BE2C (cell line): ENCODE data around the gene OSBPL8.

Source experiments
- DNase-seq: peaks from one replicate; pipeline ENCODE4 v3.0.0-alpha.2; 2020
- H3K27me3 ChIP-seq: fragments of 250-450 bp; sonication (Bioruptor Pico); 2 replicates; pipeline ENCODE4 v1.5.1; 2020; ENCODE audit warnings: mild to moderate bottlenecking
- H3K36me3 ChIP-seq: fragments of 250-450 bp; sonication (Bioruptor Pico); 2 replicates; pipeline ENCODE4 v1.5.1; 2020; ENCODE audit warnings: mild to moderate bottlenecking
- H3K4me1 ChIP-seq: fragments of 250-450 bp; sonication (Bioruptor Pico); 2 replicates; pipeline ENCODE4 v1.5.1; 2020
- H3K4me3 ChIP-seq: 2 replicates; pipeline ENCODE4 v1.5.1; 2011; ENCODE audit warnings: low read depth, low read length
- H3K9me3 ChIP-seq: fragments of 250-450 bp; sonication (Bioruptor Pico); 2 replicates; pipeline ENCODE4 v1.5.1; 2020
- CTCF ChIP-seq: IDR thresholded peaks from 2 replicates; pipeline ENCODE4 v1.5.1; 2012; ENCODE audit warnings: mild to moderate bottlenecking, low read depth, low read length

OSBPL8 gene

GRCh38 chr12:76569685-76570604, 10.4 kb upstream of the OSBPL8 start:
- Histone ChIP-seq H3K4me1 (no peaks in the 10 kb centered on the region), H3K27me3 (no peaks in the 10 kb centered on the region), H3K4me3 (no peak overlapping the region), H3K36me3 (no peaks in the 10 kb centered on the region), H3K9me3 (no peaks in the 10 kb centered on the region)
- TF ChIP-seq CTCF, result no peak
- DNase-seq, result no peak

- Histone ChIP-seq H3K4me3 (no peak overlapping the region), H3K27me3 (no peaks in the 10 kb centered on the region), H3K36me3 (no peaks in the 10 kb centered on the region), H3K9me3 (no peaks in the 10 kb centered on the region), H3K4me1 (no peaks in the 10 kb centered on the region)
- no peak for TF ChIP-seq CTCF
- DNase-seq, result no peak
Measured at GRCh38 chr12:76568888-76569551, 9.4 kb upstream of the OSBPL8 start.

- Histone ChIP-seq H3K9me3 (no peaks in the 10 kb centered on the region), H3K36me3 (no peaks in the 10 kb centered on the region), H3K4me3 (no peak overlapping the region), H3K27me3 (no peaks in the 10 kb centered on the region), H3K4me1 (no peaks in the 10 kb centered on the region; the same call in 1 of the 2 replicates)
- DNase-seq, result no peak
- no peak for TF ChIP-seq CTCF
Measured at GRCh38 chr12:76568130-76568529, 8.6 kb upstream of the OSBPL8 start.

GRCh38 chr12:76563061-76563460, 3.5 kb upstream of the OSBPL8 start:
- H3K4me1 ChIP-seq, result peaks cover 4% of the 10 kb centered on the region; the same call in 1 of the 2 replicates
- no peaks in the 10 kb centered on the region for H3K36me3 ChIP-seq
- no peaks in the 10 kb centered on the region for H3K9me3 ChIP-seq
- no peak overlapping the region for H3K4me3 ChIP-seq
- H3K27me3 ChIP-seq, result no peaks in the 10 kb centered on the region
- no peak for DNase-seq
- TF ChIP-seq CTCF, result no peak

- no peak for TF ChIP-seq CTCF
- Histone ChIP-seq H3K4me1 (peaks cover 4% of the 10 kb centered on the region; the same call in 1 of the 2 replicates), H3K27me3 (no peaks in the 10 kb centered on the region), H3K4me3 (no peak overlapping the region), H3K36me3 (no peaks in the 10 kb centered on the region), H3K9me3 (no peaks in the 10 kb centered on the region)
- no peak for DNase-seq
Measured at GRCh38 chr12:76562130-76562529, 2.6 kb upstream of the OSBPL8 start.

- DNase-seq, result no peak
- Histone ChIP-seq H3K4me1 (peaks cover 4% of the 10 kb centered on the region; the same call in 1 of the 2 replicates), H3K27me3 (no peaks in the 10 kb centered on the region), H3K9me3 (no peaks in the 10 kb centered on the region), H3K36me3 (no peaks in the 10 kb centered on the region), H3K4me3 (peak overlapping the region; percentile 95)
- TF ChIP-seq CTCF, result no peak
Measured at GRCh38 chr12:76560086-76560491, 518 bp upstream of the OSBPL8 start.
